HG03095 (cell line): Measurements from ENCODE around the gene GRIK4.

Experiments
- ATAC-seq: cut with Tn5 transposase; IDR thresholded peaks from one replicate; pipeline ENCODE4 v1.9.1; 2021; ENCODE audit warnings: moderate library complexity; ENCODE audit not compliant: unreplicated experiment

The GRIK4 gene

GRCh38 chr11:120505801-120506425 lies 5.6 kb upstream of the GRIK4 start:
- no peak for ATAC-seq

- ATAC-seq, result no peak
Measured at GRCh38 chr11:120509346-120510053, 2.0 kb upstream of the GRIK4 start.

- ATAC-seq, result no peak
Measured at GRCh38 chr11:120510406-120511115, 987 bp upstream of the GRIK4 start.

GRCh38 chr11:120511820-120512738 lies 531 bp downstream of the GRIK4 start:
- ATAC-seq, result no peak

GRCh38 chr11:120512739-120513435 lies 1.3 kb downstream of the GRIK4 start:
- no peak for ATAC-seq

- ATAC-seq, result no peak
Measured at GRCh38 chr11:120513436-120514315, 2.1 kb downstream of the GRIK4 start.

GRCh38 chr11:120514541-120515121 lies 3.1 kb downstream of the GRIK4 start:
- ATAC-seq, result no peak

GRCh38 chr11:120515186-120515723 lies 3.7 kb downstream of the GRIK4 start:
- ATAC-seq, result no peak

- no peak for ATAC-seq
Measured at GRCh38 chr11:120516461-120517389, 5.2 kb downstream of the GRIK4 start.

GRCh38 chr11:120517390-120517761 lies 5.8 kb downstream of the GRIK4 start:
- no peak for ATAC-seq

GRCh38 chr11:120517801-120518291 lies 6.3 kb downstream of the GRIK4 start:
- no peak for ATAC-seq

- ATAC-seq, result no peak
Measured at GRCh38 chr11:120518356-120518755, 6.8 kb downstream of the GRIK4 start.

GRCh38 chr11:120519474-120519873 lies 7.9 kb downstream of the GRIK4 start:
- ATAC-seq, result no peak

- ATAC-seq, result no peak
Measured at GRCh38 chr11:120520091-120520822, 8.7 kb downstream of the GRIK4 start.

GRCh38 chr11:120521176-120521575 lies 9.6 kb downstream of the GRIK4 start:
- no peak for ATAC-seq

- no peak for ATAC-seq
Measured at GRCh38 chr11:120522021-120522420, 10.5 kb downstream of the GRIK4 start.

GRCh38 chr11:120522736-120523135 lies 11.2 kb downstream of the GRIK4 start:
- no peak for ATAC-seq
